Panc1 (cell line): ENCODE results near the gene SMOC2. TPM values are rescaled to one million over a fixed set of nuclear protein-coding genes. Genes with fewer than 3 reads are reported as not detected.

ENCODE experiments used
- ATAC-seq: fragments of 200-7000 bp; cut with Tn5 transposase; 2 replicates; pipeline ENCODE4 v1.9.1; 2020; ENCODE audit warnings: mild to moderate bottlenecking, moderate library complexity
- BruUV-seq: library from RNA; stranded (reverse); fragments of 400-500 nt; replicated peaks from 2 replicates; lab custom pipeline; 2021; lab: Mats Ljungman, UMichigan
- CTCF ChIA-PET: fragments of 300-600 bp; sonication (Branson Sonifier 250); formaldehyde crosslinking; loops from one replicate; lab custom pipeline; 2022; ENCODE audit warnings: antibody characterized with exemption; lab: Charles Lee
- POLR2A ChIA-PET: fragments of 300-600 bp; sonication (Branson Sonifier 250); formaldehyde crosslinking; loops from one replicate; lab custom pipeline; 2022; ENCODE audit warnings: antibody characterized with exemption; lab: Charles Lee
- DNase-seq: peaks from one replicate; pipeline ENCODE4 v3.0.0-alpha.2; 2010; ENCODE audit warnings: low read depth, low spot score
- H3K27ac ChIP-seq: 2 replicates; pipeline ENCODE4 v1.5.1; 2011; ENCODE audit warnings: mild to moderate bottlenecking, low read length, inconsistent platforms
- H3K27me3 ChIP-seq: fragments of 200-500 bp; sonication (Bioruptor generic); 2 replicates; pipeline ENCODE4 v1.6.0; 2014; ENCODE audit warnings: low read length, inconsistent platforms; ENCODE audit not compliant: control insufficient read depth, insufficient read depth
- H3K36me3 ChIP-seq: fragments of 200-500 bp; sonication (Bioruptor generic); 2 replicates; pipeline ENCODE4 v1.5.1; 2014; ENCODE audit warnings: inconsistent platforms, mild to moderate bottlenecking, low read length, moderate library complexity; ENCODE audit not compliant: control insufficient read depth, insufficient read depth
- H3K4me1 ChIP-seq: 2 replicates; pipeline ENCODE4 v1.5.1; 2011; ENCODE audit warnings: inconsistent platforms, mild to moderate bottlenecking, low read length, moderate library complexity; ENCODE audit not compliant: control insufficient read depth, insufficient read depth
- H3K4me3 ChIP-seq, 2 experiments: 2 replicates each; pipeline ENCODE4 v1.5.1; 2011 to 2012; ENCODE audit warnings: low read depth in 2 of 2, low read length in 2 of 2, mild to moderate bottlenecking in 2 of 2, inconsistent platforms in 1 of 2, moderate library complexity in 1 of 2
- H3K9me3 ChIP-seq: fragments of 200-500 bp; sonication (Bioruptor generic); 2 replicates; pipeline ENCODE4 v1.5.1; 2014; ENCODE audit warnings: low read depth, mild to moderate bottlenecking, inconsistent platforms, low read length, moderate library complexity; ENCODE audit not compliant: control insufficient read depth, insufficient read depth
- CTCF ChIP-seq: fragments of 450-650 bp; IDR thresholded peaks from 2 replicates; pipeline ENCODE4 v1.5.1; 2017; ENCODE audit warnings: mild to moderate bottlenecking
- POLR2AphosphoS5 ChIP-seq: IDR thresholded peaks from 2 replicates; pipeline ENCODE4 v1.6.1; 2012; ENCODE audit warnings: mild to moderate bottlenecking, low read depth, low read length, moderate library complexity
- SIN3A ChIP-seq: IDR thresholded peaks from 2 replicates; pipeline ENCODE4 v1.6.1; 2012; ENCODE audit warnings: low read depth, mild to moderate bottlenecking, low read length, moderate library complexity, borderline replicate concordance; ENCODE audit not compliant: insufficient read depth
- TCF7L2 ChIP-seq: IDR thresholded peaks from 2 replicates; pipeline ENCODE4 v1.6.1; 2011; ENCODE audit warnings: mild to moderate bottlenecking, low read depth, low read length, inconsistent platforms
- in situ Hi-C: cut with HindIII; loops from 2 replicates; pipeline ENCODE4 v1.10.0; 2016; ENCODE audit warnings: low sequenced_read_pairs, low pct_unique_long_range_greater_than_20kb
- intact Hi-C: fragments of 100-400 bp; cut with micrococcal nuclease; formaldehyde crosslinking; loops from one replicate; pipeline ENCODE4 v1.10.0; 2022; ENCODE audit not compliant: unreplicated experiment
- total RNA-seq: library from RNA; stranded (reverse); gene quantifications from one replicate; pipeline ENCODE4 v1.2.1, GENCODE V29; 2021; ENCODE audit not compliant: unreplicated experiment
- TF ChIP-seq, protein P1 (sequence below), 2 experiments: IDR thresholded peaks; 2 replicates each; pipeline ENCODE4 v1.6.1; 2011 to 2012; ENCODE audit warnings: low read depth in 2 of 2, control low read depth in 1 of 2, low read length in 1 of 2, mild to moderate bottlenecking in 1 of 2, moderate library complexity in 1 of 2; ENCODE audit not compliant: insufficient read depth in 1 of 2

Gene SMOC2
- total RNA-seq, 1 experiment from 2014 or later = 0.13 TPM

DNA sequence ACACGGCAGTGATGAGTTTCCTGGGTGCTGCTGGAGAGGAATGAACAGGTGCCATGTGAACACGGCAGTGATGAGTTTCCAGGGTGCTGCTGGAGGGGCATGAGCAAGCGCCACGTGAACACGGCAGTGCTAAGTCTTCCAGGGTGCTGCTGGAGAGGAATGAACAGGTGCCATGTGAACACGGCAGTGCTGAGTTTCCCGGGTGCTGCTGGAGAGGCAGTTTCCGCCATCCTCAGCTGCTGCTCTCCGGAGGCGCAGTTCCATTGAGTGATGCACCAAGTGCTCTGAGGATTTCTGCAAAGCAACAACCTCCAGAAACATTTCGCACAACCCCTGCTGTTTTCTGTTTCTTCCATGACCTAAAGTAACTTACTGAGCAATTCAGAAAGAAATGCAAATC is 155.4 kb downstream of the SMOC2 start:
- H3K9me3 ChIP-seq = no peaks in the 10 kb centered on the region
- H3K4me1 ChIP-seq = no peaks in the 10 kb centered on the region
- ChIA-PET POLR2A (no interaction called here), CTCF (no interaction called here)
- no TSS peak for BruUV-seq
- in situ Hi-C loops = no loop called here
- TF ChIP-seq TCF7L2 (no peak), SIN3A (no peak), CTCF (no peak), POLR2AphosphoS5 (no peak)
- TF ChIP-seq, protein P1, sequence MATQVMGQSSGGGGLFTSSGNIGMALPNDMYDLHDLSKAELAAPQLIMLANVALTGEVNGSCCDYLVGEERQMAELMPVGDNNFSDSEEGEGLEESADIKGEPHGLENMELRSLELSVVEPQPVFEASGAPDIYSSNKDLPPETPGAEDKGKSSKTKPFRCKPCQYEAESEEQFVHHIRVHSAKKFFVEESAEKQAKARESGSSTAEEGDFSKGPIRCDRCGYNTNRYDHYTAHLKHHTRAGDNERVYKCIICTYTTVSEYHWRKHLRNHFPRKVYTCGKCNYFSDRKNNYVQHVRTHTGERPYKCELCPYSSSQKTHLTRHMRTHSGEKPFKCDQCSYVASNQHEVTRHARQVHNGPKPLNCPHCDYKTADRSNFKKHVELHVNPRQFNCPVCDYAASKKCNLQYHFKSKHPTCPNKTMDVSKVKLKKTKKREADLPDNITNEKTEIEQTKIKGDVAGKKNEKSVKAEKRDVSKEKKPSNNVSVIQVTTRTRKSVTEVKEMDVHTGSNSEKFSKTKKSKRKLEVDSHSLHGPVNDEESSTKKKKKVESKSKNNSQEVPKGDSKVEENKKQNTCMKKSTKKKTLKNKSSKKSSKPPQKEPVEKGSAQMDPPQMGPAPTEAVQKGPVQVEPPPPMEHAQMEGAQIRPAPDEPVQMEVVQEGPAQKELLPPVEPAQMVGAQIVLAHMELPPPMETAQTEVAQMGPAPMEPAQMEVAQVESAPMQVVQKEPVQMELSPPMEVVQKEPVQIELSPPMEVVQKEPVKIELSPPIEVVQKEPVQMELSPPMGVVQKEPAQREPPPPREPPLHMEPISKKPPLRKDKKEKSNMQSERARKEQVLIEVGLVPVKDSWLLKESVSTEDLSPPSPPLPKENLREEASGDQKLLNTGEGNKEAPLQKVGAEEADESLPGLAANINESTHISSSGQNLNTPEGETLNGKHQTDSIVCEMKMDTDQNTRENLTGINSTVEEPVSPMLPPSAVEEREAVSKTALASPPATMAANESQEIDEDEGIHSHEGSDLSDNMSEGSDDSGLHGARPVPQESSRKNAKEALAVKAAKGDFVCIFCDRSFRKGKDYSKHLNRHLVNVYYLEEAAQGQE (IDR thresholded peaks at IDR 0.05; ENCODE audit: insufficient read depth in 1 of 2, low read depth in 2 of 2, low read length in 1 of 2) = no peak
- H3K27me3 ChIP-seq = peaks cover 21% of the 10 kb centered on the region
- no peak for DNase-seq
- H3K27ac ChIP-seq = no peak overlapping the region
- ATAC-seq = no peak
- H3K36me3 ChIP-seq = no peaks in the 10 kb centered on the region
- no peak overlapping the region for H3K4me3 ChIP-seq
- intact Hi-C loops = no loop called here

GRCh38 chr6:168597471-168597875 is 156.5 kb downstream of the SMOC2 start:
- no peaks in the 10 kb centered on the region for H3K36me3 ChIP-seq
- ChIA-PET POLR2A (no interaction called here), CTCF (no interaction called here)
- no peak overlapping the region for H3K27ac ChIP-seq
- DNase-seq (no peak), ATAC-seq (0 out of 2 replicates have a peak, but pooled peaks have one; percentile 26)
- no peaks in the 10 kb centered on the region for H3K9me3 ChIP-seq
- no peak overlapping the region for H3K4me3 ChIP-seq
- H3K27me3 ChIP-seq = peaks cover 25% of the 10 kb centered on the region
- intact Hi-C loops = no loop called here
- BruUV-seq = no TSS peak
- no peaks in the 10 kb centered on the region for H3K4me1 ChIP-seq
- in situ Hi-C loops = no loop called here
- no peak for TF ChIP-seq POLR2AphosphoS5
- TF ChIP-seq, protein P1 (IDR thresholded peaks at IDR 0.05; ENCODE audit: insufficient read depth in 1 of 2, low read depth in 2 of 2, low read length in 1 of 2) = no peak
- no peak for TF ChIP-seq TCF7L2
- TF ChIP-seq SIN3A = no peak
- TF ChIP-seq CTCF = no peak
